T follicular helper cell (primary cell): ENCODE data around the gene DCLK3.

Experiments used
- DNase-seq: peaks from one replicate; pipeline ENCODE4 v3.0.0-alpha.2; 2020; ENCODE audit warnings: low read depth
- total RNA-seq, 2 experiments: gene quantifications; one replicate each; lab custom pipeline; 2026; lab: John Stamatoyannopoulos, UW

Gene DCLK3, protein sequence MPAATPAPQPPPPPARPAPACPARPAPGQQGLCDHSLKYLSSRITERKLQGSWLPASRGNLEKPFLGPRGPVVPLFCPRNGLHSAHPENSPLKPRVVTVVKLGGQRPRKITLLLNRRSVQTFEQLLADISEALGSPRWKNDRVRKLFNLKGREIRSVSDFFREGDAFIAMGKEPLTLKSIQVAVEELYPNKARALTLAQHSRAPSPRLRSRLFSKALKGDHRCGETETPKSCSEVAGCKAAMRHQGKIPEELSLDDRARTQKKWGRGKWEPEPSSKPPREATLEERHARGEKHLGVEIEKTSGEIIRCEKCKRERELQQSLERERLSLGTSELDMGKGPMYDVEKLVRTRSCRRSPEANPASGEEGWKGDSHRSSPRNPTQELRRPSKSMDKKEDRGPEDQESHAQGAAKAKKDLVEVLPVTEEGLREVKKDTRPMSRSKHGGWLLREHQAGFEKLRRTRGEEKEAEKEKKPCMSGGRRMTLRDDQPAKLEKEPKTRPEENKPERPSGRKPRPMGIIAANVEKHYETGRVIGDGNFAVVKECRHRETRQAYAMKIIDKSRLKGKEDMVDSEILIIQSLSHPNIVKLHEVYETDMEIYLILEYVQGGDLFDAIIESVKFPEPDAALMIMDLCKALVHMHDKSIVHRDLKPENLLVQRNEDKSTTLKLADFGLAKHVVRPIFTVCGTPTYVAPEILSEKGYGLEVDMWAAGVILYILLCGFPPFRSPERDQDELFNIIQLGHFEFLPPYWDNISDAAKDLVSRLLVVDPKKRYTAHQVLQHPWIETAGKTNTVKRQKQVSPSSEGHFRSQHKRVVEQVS
- 0 reads per million in 2 experiments for total RNA-seq

DNA sequence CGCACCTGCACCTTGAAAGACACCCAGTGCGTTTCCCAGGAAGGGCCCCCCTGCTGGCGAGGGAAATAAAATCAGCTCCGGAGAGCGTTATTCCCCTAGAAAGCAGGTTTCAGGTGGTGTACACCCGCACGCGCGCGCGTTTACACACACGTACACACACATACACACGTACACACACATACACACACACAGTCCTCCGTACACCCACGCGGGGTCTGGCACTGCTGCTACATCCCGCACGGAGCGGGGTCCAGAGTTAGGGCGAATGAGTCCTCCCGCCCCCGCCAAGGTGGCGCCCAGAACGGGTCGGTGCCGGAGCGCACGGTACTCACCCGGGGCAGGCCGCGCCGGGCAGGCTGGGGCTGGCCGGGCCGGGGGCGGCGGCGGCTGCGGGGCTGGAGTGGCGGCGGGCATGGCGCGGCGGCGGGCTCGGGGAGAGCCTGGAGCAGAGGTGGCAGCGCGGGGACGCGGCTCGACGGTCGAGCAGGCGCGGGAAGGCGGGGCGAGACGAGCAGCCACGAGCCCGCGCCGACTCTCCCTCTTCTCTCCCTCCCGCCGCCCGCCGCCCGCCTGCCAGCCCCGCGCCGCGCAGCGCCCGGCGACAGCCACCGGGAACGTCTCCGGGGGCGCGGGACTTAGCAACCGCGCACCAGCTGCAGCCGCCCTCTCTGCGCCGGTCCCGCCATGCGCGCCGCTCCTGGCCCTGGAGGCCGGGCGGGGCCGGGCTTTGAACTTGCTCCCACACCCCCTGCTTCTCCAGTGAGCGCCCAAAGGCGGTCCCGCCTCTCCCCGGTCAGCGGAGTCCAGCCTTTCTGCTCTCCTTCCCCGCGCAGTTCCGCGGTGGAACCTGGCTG lies at the start of gene DCLK3:
Gene DCLK3, minus strand, starts transcription at position 704 of the 854 bp plus-strand sequence. Its CDS starts 290 bp downstream, at position 414.
- DNase-seq = no peak

DNA sequence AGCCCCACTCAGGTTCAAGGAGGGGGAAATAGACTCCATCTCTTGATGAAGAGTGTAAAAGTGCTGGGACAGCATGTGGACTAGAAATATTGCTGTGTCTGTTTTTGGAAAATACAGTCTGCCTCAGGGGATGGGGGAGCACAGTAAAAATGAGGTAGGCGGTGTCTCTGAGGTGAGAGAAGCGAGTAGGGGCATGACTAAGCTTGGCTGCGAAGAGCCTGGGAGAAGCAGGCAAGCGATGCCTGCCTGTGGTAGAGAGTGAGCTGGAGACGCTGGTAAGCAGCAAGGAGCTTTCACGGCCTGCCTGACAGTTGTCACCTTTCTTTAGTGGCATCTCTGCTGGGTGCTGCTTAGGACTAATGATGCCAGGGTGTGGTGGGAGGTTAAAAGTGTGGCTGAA lies 49.0 kb upstream of the DCLK3 start:
- no peak for DNase-seq

DNA sequence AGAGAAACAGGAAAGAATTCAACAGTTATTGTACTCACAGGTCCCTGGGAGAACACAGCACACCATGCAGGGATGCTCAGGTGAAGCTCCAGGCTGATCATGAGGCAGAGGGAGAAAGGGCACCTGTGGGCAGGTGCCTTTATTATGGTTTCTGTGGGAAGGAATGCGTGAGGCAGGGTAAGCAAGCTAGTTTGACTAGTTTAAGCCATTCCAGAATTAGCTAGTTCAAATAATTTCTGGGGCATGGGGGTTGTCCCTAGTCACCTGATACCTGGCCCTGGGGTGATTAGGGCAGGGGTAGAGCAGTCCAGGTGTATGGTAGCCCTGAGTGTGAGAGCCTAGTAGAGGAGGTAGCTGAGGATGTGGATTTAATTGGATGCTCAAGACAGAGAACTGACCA lies 47.9 kb upstream of the DCLK3 start:
- DNase-seq = no peak

DNA sequence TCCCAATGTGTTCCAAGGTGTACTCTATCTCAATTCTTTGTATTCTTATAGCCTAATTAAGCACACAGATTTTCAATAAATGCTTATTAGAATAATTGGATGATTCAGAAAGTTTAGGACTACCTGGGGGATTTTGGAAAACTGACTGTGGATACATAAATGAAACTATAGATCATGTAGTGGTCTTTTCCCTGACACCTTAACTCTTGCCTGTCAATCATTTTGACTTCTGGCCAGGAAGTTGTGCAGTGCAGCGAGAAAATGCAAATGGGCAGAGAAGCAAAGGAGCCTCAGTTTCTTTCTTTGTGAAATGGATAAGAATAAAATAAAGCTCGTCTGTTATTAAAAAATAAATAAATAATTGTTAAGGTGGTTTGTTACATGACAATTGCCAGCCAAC lies 47.4 kb upstream of the DCLK3 start:
- no peak for DNase-seq

DNA sequence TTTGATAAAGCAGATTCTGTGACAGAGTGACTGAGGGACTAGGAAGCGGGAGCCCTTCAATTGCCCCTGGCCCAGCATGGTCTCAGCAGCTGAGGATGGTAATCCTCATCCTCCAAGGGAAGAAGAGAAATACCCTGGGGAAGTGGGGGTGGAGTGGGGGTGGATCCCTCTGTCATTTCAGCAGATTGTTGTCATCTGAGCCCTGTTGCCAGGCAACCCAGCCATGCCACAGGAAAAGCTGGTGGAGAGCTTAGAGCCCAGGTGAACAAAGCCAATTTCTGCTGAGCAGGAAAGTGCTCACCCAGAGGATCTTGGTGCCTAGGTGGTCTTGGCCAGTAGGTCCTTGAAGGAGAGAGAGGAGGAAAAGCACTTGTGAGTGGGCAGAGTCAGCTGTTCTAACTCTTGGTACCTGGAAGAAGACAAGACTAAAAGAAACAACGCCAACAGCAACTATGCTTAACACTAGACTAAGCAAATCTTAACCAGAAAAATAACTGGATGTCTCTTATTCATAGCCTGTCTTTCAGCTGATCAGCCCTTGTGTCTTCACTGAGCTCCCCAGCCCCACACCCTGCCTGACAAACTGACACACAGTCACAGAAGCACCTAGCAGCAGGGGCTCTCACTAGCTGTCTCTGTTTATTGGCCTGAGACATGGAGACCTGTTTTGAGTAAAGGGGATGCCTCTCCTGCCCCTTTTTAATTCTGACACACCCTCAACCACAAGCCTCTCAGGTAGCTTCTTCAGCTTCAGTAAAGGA lies 40.1 kb upstream of the DCLK3 start:
- DNase-seq = no peak

DNA sequence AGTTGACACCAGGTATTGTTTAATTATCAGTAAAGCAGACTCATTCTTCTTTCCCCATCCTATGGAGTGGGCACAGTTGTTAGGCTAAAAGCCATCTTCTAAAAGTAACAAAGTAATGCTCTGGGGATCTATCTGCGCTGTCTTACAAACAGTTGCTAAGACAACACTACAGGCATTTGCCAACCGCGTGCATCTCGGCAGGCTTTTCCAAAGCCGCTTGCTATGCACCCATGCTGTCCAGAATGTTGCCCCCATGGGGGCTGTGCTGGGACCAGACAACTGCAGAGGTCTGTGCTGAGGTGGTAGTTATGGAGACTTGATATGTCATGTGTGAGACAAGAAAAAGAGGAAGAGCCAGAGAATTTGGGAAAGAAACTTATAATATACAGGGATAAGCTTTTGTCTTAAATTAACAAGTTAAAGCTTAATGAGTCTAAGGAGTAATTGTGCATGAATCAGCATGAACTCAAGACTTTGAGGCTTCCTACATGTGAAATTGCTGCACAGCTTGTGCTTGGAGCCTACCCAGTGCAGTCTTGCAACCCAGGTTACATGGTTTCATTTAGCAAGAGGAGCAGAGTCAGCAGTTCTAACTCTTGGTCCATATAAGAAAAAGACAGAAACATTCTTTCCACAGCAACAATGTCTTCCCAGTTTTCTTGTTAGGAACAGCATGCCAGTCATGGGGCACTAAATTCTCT lies 38.9 kb upstream of the DCLK3 start:
- no peak for DNase-seq

DNA sequence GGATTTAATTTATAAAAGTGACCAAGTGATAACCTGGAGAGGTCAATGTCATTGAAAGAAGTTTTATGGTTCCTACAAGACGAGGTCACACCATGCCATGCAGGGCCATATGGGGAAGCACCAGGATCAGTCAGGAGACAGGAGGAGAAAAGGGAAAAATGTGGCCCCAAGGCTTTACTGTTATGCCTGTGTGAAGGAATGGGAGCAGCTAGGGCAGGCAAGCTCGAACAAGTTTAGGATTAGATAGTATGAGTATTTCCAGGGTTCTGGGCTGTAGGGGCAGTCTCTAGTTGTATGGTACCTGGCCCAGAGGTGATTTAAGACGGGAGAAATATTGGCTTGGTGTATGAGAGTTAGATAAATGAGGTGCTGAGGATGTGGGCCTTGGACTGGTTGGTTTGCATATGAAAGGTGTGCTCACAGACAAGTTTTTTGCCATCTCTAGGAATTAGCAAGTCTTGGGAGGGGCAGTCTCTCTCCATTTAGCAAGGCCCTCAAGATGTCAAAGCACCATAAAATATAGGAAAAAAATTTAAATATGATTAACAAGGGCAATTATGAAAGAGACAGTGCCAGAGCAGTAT lies 36.3 kb upstream of the DCLK3 start:
- DNase-seq = no peak

DNA sequence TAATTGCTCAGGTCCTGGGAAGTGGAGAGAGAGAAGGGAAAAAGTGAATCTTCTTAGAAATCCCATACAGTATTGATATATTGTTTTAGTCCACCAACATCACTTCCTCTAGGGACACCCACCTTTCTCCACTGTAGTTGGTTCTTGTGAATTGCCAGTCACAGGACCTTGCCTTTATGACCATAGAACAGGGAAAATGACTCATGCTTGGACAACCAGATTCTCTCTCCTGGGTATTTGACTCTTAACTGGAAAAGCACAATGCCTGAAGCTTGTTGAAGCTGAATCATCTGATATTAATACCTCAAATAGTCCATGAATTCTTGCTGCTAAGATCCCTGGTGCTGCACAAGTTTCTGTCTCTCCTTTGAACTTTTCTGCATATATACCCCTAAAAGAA lies 32.5 kb upstream of the DCLK3 start:
- DNase-seq = no peak

DNA sequence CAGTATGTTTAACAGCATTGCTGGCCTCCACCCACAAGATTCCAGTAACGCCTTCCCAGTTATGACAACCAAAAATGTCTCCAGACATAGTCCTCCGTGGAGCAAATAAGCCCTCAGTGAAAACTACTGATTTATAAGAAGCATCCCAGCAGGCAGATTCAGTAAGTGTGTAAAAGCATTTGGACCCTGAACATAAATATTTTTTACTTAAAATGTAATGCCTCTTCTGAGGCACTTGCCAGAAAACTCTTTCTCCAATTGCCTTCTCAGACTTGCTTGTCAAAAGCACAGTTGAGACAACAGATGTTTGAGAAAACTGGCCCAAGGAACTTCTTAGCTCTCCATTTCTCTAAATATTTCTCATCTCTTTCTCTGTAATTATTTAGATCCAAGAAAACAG lies 31.8 kb upstream of the DCLK3 start:
- DNase-seq = no peak

DNA sequence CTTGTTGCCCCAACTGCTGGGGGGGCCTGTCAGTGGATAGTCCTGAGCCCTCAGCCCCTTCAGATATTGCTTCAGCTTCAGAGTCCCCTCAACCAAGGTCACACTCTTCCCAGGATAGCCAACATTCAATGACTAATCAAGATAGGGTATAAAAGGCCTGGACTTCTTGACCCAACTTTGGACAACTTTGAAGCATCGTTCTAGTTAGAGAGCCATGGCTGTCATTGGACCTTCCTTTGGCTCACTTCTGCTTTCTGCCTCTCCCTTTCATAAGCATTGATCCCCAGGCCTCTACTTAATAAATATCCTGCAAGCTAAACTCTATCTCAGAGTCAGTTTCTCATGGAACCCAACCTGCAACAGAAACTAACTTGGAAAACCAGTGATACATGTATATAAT lies 31.3 kb upstream of the DCLK3 start:
- DNase-seq = no peak

DNA sequence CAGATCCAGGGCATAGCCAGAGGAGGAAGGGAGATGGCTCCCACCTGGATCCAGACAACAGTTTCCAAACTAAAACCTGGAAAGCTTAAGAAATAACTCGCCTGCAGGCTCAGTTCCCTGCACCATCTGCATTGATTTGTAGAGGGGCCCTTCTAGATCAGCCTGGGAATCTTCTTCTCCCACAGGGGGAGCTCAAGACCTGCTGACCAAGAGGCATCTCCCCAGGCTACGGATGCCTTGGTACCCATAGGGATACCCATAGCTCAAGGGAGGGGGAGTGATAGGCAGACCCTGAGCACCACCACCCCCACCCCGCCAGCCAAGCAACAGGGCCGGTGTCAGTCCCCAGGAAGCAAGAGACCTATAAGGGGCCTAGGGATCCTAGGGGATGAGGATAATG lies 28.0 kb upstream of the DCLK3 start:
- no peak for DNase-seq

DNA sequence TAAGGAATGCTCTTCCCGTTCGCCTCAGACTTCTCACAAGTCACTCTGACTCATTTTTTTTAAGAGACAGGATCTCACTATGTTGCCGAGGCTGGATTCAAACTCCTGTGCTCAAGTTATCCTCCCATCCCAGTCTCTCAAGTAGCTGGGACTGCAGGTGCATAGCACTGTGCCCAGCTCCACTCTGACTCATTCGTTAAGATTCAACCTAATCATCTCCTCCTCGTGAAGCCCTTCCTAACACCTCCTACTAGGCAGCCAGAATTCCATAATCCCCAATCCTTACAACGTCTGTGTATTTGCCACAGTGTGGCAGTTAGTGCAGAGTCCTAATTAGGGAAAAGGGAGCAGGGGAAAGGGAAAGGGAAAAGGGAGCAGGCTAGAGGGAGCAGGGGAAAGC lies 26.4 kb upstream of the DCLK3 start:
- DNase-seq = no peak

DNA sequence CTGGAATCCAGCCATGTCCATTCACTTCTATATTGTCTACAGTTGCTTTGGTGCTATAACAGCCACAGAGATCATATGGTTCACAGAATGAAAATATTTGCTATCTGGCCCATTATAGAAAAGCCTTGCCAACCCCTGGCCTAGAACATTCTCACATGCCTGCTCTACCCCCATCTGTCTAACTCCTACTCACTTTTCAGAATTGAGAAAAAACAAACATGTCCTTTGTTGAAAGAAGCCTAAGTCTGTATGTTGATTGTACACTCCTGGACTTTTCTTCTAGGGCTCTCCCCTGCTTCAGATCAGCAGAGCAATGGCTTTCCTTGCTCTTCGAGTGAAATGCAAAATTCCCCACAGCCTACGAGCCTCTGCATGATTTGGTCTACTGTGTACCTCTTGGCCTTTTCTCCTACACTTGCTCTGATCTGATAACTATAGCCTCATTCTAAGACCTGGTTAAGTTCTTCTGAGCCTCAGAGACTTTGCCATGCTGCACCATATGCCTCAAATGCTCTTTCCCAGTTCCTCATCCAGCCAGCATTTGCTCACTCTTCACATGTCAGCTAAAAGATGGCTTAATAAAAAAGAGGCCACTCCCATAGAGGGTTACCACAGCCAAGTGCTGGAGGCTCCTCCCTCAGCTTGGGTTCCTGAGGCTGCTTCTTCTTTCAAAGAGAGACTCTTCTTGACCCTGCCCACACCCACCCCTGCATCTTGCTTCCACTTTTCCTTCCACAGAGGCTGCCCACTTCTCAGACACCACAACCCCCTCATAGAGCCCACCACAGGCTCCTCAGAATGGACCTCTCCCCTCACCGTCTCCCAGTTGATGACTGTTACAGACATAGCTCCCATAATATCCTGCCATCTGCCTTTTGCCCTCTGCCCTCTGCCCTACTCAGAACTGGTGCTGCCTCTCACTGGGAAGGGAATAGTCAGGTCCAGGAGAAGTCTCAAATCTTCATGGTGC lies 22.9 kb upstream of the DCLK3 start:
- no peak for DNase-seq

DNA sequence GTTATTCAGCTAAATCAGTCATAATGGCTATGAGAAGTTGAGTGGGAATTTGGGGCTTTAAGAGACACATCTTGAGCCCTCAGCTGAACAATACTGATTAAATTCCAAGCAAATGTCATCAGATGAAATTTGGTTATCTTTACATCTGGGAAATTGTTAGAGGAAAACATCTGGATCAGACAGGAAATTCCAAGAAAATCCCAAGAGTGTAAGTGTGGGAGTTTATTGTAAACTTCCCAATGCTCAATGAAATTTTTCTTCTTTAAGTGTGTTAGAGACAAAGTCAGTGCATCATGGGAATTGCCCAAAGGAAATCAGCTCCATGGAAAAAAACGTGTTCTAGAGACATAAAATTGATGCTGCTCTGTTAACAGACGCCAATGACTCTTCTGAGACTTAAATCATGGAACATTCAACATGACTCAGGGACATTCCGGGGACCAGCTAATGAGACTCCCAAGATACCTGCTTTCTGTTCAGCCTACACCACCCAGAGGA lies 19.8 kb upstream of the DCLK3 start:
- no peak for DNase-seq

DNA sequence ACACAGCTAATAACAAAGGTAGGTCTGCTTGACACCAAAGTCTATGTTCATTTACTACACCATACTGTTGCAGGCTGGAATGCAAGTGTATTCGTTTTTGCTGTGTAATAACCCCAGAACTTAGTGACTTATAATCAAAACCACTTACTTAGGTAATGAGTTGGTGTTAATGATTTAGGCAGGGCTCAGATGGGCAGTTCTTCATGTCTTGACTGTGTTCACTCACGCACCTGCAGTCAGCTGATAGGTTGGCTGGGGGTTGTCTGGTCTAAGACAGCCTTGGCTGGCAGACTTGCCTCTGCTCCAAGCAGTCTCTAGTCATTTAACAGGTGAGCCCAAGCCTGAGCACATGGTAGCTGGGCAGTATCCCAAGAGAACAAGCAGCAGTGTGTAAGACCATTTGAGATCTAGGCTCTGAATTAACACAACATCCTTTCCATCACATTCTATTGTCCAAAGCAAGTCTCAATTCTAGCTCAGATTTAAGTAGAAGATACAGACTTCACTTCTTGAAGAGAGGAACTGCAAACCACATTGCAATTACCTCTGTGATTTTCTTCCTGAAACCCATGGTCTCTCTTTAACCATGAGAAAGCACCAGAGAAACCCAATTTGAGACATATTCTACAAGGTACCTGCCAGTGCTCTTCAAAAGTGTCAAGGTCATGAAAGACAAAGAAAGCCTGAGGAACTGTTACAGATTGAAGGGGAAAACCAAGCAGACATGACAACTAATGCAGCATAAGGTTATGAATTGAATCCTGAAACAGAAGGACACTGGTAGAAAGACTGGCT lies 13.3 kb upstream of the DCLK3 start:
- DNase-seq = no peak

DNA sequence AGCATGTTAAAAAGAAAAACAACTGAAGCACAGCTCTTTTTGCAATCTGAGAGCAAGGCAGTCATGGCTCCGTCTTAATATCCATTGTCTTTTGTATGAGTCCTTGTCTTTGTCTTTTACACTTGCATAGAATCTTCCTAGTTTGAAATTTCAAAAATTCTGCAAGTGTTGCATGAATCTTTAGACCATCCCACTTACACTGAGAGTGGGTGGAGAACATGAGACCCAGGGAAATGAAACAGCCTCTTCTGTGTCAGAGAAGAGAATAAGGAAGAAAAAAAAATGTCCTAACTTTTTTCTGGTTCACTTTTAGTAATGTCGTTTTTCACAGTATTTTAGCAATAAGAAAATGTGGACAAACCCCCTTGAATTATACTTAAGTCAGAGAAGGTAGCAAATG lies 12.1 kb upstream of the DCLK3 start:
- no peak for DNase-seq

DNA sequence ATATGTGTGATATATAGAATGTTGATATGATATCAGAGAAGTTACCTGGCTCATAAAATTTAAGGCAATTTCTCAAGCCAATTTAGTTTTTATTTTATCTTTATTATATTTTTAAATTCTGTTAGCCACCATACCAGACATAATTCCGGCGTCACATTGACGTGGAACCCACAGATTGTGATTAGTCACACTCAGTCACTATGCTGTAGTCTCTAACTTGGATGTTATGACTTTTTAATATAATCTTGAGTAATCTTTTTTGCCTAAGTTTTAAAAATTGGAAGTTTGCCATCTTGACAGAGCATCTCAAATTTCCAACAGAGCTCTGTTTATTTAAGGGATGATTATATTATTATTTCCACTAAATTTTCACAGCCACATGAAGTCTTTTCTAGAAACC lies 9.7 kb upstream of the DCLK3 start:
- no peak for DNase-seq

DNA sequence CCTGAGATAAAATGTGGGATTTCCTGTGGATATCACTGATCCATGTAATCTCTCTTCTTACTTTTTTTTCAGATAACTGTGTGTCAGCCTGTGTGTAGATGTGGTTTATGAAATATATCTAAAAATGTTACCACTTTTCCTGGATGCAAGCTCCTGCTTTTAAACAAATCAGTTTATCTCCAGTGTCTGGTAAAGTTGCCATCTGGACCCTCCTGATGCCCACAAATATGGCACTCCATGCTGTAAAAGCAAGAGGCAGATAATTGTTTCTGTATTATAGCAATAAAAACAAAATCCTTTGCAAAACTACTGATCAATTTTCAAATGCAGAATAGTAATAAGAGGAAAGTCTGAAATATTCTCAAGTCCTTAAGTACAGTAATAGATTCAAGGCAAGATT lies 7.6 kb upstream of the DCLK3 start:
- no peak for DNase-seq
